Endothelial cell of umbilical vein (primary cell): ENCODE data around the gene ARMC3. TPM values are rescaled to one million over a fixed set of nuclear protein-coding genes. Genes with fewer than 3 reads are reported as not detected.

Experiments used
- BruUV-seq: library from RNA; stranded (reverse); fragments of 400-500 nt; replicated peaks from 2 replicates; lab custom pipeline; 2021; lab: Mats Ljungman, UMichigan
- CTCF ChIA-PET: fragments of 300-600, 350-600 bp; sonication (Branson Sonifier 250); formaldehyde crosslinking; loops from one replicate; lab custom pipeline; 2021; ENCODE audit warnings: antibody characterized with exemption, inconsistent platforms; lab: Charles Lee
- POLR2A ChIA-PET: fragments of 300-600, 350-600 bp; sonication (Branson Sonifier 250); formaldehyde crosslinking; loops from one replicate; lab custom pipeline; 2021; ENCODE audit warnings: antibody characterized with exemption, inconsistent platforms; lab: Charles Lee
- DNase-seq: peaks from one replicate; pipeline ENCODE4 v3.0.0-alpha.2; 2011; ENCODE audit warnings: low read depth, low spot score
- FAIRE-seq: peaks from 2 replicates; lab custom pipeline; 2011; peaks lifted over from hg19 to GRCh38; lab: Jason Lieb, UNC
- H2AFZ ChIP-seq: 2 replicates; pipeline ENCODE4 v1.6.0; 2012; ENCODE audit warnings: low read depth, low read length, control low read depth, inconsistent platforms
- H3K27ac ChIP-seq: 2 replicates; pipeline ENCODE4 v1.5.1; 2011; ENCODE audit warnings: low read depth, mild to moderate bottlenecking, control low read depth, low read length, moderate library complexity; ENCODE audit not compliant: insufficient read depth
- H3K27me3 ChIP-seq, 2 experiments: 2 replicates each; pipeline versions ENCODE4 v1.6.0 to v1.6.1; 2011; ENCODE audit warnings: low read length in 2 of 2, mixed read lengths in 1 of 2; ENCODE audit not compliant: control insufficient read depth in 2 of 2, insufficient read depth in 2 of 2
- H3K36me3 ChIP-seq, 2 experiments: 2 replicates in 1 of 2; 3 replicates in 1 of 2; pipeline ENCODE4 v1.5.1; 2011; ENCODE audit warnings: low read length in 2 of 2, mild to moderate bottlenecking in 1 of 2, moderate library complexity in 1 of 2; ENCODE audit not compliant: control insufficient read depth in 2 of 2, insufficient read depth in 2 of 2; ENCODE audit errors: extremely low read depth in 1 of 2
- H3K4me1 ChIP-seq: 3 replicates; pipeline ENCODE4 v1.5.1; 2011; ENCODE audit warnings: mild to moderate bottlenecking, low read length; ENCODE audit not compliant: control insufficient read depth, insufficient read depth; ENCODE audit errors: extremely low read depth
- H3K4me2 ChIP-seq: 2 replicates; pipeline ENCODE4 v1.6.1; 2011; ENCODE audit warnings: low read length, control low read depth, mixed read lengths; ENCODE audit not compliant: insufficient read depth
- H3K4me3 ChIP-seq, 3 experiments: fragments of 200-600 bp in 1 of 3; sonication (generic), shearing (Covaris generic) in 1 of 3; replicated peaks in 1 of 3; 2 replicates each; pipeline ENCODE4 v1.5.1; 2011 to 2016; ENCODE audit warnings: control low read depth in 3 of 3, low read length in 3 of 3, mild to moderate bottlenecking in 2 of 3, inconsistent platforms in 1 of 3, low read depth in 1 of 3, moderate library complexity in 1 of 3; ENCODE audit not compliant: insufficient read depth in 1 of 3
- H3K79me2 ChIP-seq: 2 replicates; pipeline ENCODE4 v1.6.0; 2012; ENCODE audit warnings: low read length, inconsistent platforms; ENCODE audit not compliant: control insufficient read depth, insufficient read depth
- H3K9ac ChIP-seq: replicated peaks from 2 replicates; pipeline ENCODE3; 2011; ENCODE audit warnings: low read length, control low read depth; ENCODE audit not compliant: insufficient read depth; ENCODE audit errors: extremely low read depth
- H3K9me1 ChIP-seq: replicated peaks from 3 replicates; pipeline ENCODE4 v1.6.0; 2011; ENCODE audit warnings: mild to moderate bottlenecking, low read length; ENCODE audit not compliant: control insufficient read depth, insufficient read depth; ENCODE audit errors: extremely low read depth
- H3K9me3 ChIP-seq: replicated peaks from 2 replicates; pipeline ENCODE4 v1.5.1; 2012; ENCODE audit warnings: low read length, inconsistent platforms; ENCODE audit not compliant: control insufficient read depth, insufficient read depth
- H4K20me1 ChIP-seq: replicated peaks from 2 replicates; pipeline ENCODE3; 2011; ENCODE audit warnings: mild to moderate bottlenecking, low read length; ENCODE audit not compliant: control insufficient read depth, insufficient read depth; ENCODE audit errors: extremely low read depth
- EZH2 ChIP-seq: IDR thresholded peaks from 2 replicates; pipeline ENCODE4 v1.6.1; 2012; ENCODE audit warnings: borderline replicate concordance, low read depth, mild to moderate bottlenecking, moderate library complexity, low read length, inconsistent platforms; ENCODE audit not compliant: severe bottlenecking
- FOS ChIP-seq: IDR thresholded peaks from 2 replicates; pipeline ENCODE4 v1.6.1; 2011; ENCODE audit warnings: mild to moderate bottlenecking, low read length, moderate library complexity, borderline replicate concordance; ENCODE audit not compliant: insufficient read depth
- GATA2 ChIP-seq: IDR thresholded peaks from 2 replicates; pipeline ENCODE4 v1.7.0; 2011; ENCODE audit warnings: low read depth, mild to moderate bottlenecking, moderate library complexity, mixed read lengths, low read length; ENCODE audit not compliant: insufficient read length, insufficient read depth
- JUN ChIP-seq: IDR thresholded peaks from 2 replicates; pipeline ENCODE4 v1.6.1; 2011; ENCODE audit warnings: borderline replicate concordance, low read depth; ENCODE audit not compliant: insufficient read length, insufficient read depth
- MYC ChIP-seq: IDR thresholded peaks from one replicate; pipeline ENCODE4 v1.6.1; 2011; ENCODE audit warnings: mild to moderate bottlenecking, low read depth, low read length
- POLR2AphosphoS5 ChIP-seq: IDR thresholded peaks from 2 replicates; pipeline ENCODE4 v1.6.1; 2012; ENCODE audit warnings: low read depth, mild to moderate bottlenecking, control low read depth, low read length, moderate library complexity; ENCODE audit not compliant: insufficient read depth
- dilution Hi-C: fragments of 300-500 bp; cut with MboI; formaldehyde crosslinking; loops from one replicate; pipeline ENCODE4 v1.15.0; 2019; ENCODE audit warnings: low sequenced_read_pairs; ENCODE audit not compliant: extremely low pct_ligation_motif_present
- intact Hi-C: fragments of 100-400 bp; cut with micrococcal nuclease; formaldehyde crosslinking; loops from one replicate; pipeline ENCODE4 v1.10.0; 2022
- polyA plus RNA-seq, 4 experiments: library from polyadenylated mRNA; depleted of rRNA in 3 of 4; stranded (reverse) in 3 of 4; unstranded in 1 of 4; fragments of >200 nt; gene quantifications; 2 replicates each; pipeline versions ENCODE4 v1.2.1 to v1.2.3, GENCODE V29; 2011 to 2012; ENCODE audit warnings: missing spikeins in 1 of 4
- total RNA-seq: library from RNA; stranded (reverse); gene quantifications from 2 replicates; pipeline ENCODE4 v1.2.3, GENCODE V29; 2021
- TF ChIP-seq, protein P1 (sequence below): IDR thresholded peaks from 2 replicates; pipeline ENCODE4 v1.6.1; 2011; ENCODE audit not compliant: insufficient read depth, insufficient read length
- TF ChIP-seq, protein P2 (sequence below), 2 donors: IDR thresholded peaks; 1 replicate in 1 of 2; 2 replicates in 1 of 2; pipeline ENCODE4 v1.5.1; 2011; ENCODE audit warnings: low read length in 2 of 2, mild to moderate bottlenecking in 2 of 2, moderate library complexity in 2 of 2, control low read depth in 1 of 2, inconsistent platforms in 1 of 2, low read depth in 1 of 2; ENCODE audit not compliant: insufficient read depth in 1 of 2; ENCODE audit errors: extremely low read depth in 1 of 2

Gene ARMC3
- total and polyA plus RNA-seq, 2 donors (not counting 3 experiments of a cell fraction or from before 2014, with no cell fraction given): not detected

DNA sequence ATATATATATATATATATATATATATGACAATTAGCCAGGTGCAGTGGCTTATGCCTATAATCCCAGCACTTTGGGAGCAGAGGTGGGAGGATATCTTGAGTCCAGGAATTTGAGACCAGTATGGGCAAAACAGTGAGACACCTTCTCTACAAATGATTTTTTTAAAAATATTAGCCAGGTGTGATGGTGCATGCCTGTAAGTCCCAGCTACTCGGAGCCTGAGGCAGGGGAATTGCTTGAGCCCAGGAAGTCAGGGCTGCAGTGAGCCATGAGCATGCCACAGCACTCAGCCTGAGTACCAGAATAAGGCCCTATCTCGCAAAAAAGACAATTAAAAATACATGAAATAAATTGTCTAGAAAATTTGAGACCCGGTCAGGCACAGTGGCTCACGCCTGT, 120.3 kb downstream of the ARMC3 start:
- no peak overlapping the region for H3K27ac ChIP-seq
- BruUV-seq: no TSS peak
- H3K27me3 ChIP-seq: peaks cover 0 to 2% of the 10 kb centered on the region in 2 experiments
- H3K9me3 ChIP-seq: no peaks in the 10 kb centered on the region
- H2AFZ ChIP-seq: no peak overlapping the region
- dilution Hi-C loops (no loop called here), intact Hi-C loops (no loop called here)
- no peak overlapping the region for H3K9ac ChIP-seq
- H3K4me1 ChIP-seq: no peaks in the 10 kb centered on the region
- FAIRE-seq (no peak), DNase-seq (no peak)
- H3K4me2 ChIP-seq: no peak overlapping the region
- no peaks in the 10 kb centered on the region for H3K36me3 ChIP-seq
- H3K4me3 ChIP-seq: no peak overlapping the region
- H4K20me1 ChIP-seq: no peaks in the 10 kb centered on the region
- CTCF ChIA-PET: no interaction called here
- POLR2A ChIA-PET: no interaction called here
- no peaks in the 10 kb centered on the region for H3K79me2 ChIP-seq
- no peaks in the 10 kb centered on the region for H3K9me1 ChIP-seq
- no peak for TF ChIP-seq JUN
- TF ChIP-seq, protein P1, sequence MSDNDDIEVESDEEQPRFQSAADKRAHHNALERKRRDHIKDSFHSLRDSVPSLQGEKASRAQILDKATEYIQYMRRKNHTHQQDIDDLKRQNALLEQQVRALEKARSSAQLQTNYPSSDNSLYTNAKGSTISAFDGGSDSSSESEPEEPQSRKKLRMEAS: no peak
- no peak for TF ChIP-seq GATA2
- no peak for TF ChIP-seq EZH2
- TF ChIP-seq, protein P2, sequence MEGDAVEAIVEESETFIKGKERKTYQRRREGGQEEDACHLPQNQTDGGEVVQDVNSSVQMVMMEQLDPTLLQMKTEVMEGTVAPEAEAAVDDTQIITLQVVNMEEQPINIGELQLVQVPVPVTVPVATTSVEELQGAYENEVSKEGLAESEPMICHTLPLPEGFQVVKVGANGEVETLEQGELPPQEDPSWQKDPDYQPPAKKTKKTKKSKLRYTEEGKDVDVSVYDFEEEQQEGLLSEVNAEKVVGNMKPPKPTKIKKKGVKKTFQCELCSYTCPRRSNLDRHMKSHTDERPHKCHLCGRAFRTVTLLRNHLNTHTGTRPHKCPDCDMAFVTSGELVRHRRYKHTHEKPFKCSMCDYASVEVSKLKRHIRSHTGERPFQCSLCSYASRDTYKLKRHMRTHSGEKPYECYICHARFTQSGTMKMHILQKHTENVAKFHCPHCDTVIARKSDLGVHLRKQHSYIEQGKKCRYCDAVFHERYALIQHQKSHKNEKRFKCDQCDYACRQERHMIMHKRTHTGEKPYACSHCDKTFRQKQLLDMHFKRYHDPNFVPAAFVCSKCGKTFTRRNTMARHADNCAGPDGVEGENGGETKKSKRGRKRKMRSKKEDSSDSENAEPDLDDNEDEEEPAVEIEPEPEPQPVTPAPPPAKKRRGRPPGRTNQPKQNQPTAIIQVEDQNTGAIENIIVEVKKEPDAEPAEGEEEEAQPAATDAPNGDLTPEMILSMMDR (IDR thresholded peaks at IDR 0.05; ENCODE audit: extremely low read depth in 1 of 2, insufficient read depth in 1 of 2, low read depth in 1 of 2, low read length in 2 of 2): no peak
- no peak for TF ChIP-seq POLR2AphosphoS5
- no peak for TF ChIP-seq FOS
- no peak for TF ChIP-seq MYC
